ENCODE results near the gene ALKBH4.
"Not testable (repeated sequence)": the region's sequence is repeated elsewhere in the genome, so short reads cannot be mapped to it uniquely, and the experiment has no call there.

GRCh38 chr7:102511860-102512522 lies 47.3 kb upstream of the ALKBH4 start:
- not testable (repeated sequence) for TF ChIP-seq CTCF (IDR thresholded peaks at IDR 0.05; ENCODE audit: insufficient read depth, low read length); REST (IDR thresholded peaks at IDR 0.05; ENCODE audit: insufficient replicate concordance, low read depth)

Data from HL-60 (cell line).